ENCODE results near the gene GMPR2. TPM values are rescaled to one million over a fixed set of nuclear protein-coding genes. Genes with fewer than 3 reads are reported as not detected.

GMPR2 gene
- total and polyA plus RNA-seq, 2 of the 13 experiments (the other 11 are each of a cell fraction or from before 2014, with no cell fraction given) = 210 to 273 TPM

DNA sequence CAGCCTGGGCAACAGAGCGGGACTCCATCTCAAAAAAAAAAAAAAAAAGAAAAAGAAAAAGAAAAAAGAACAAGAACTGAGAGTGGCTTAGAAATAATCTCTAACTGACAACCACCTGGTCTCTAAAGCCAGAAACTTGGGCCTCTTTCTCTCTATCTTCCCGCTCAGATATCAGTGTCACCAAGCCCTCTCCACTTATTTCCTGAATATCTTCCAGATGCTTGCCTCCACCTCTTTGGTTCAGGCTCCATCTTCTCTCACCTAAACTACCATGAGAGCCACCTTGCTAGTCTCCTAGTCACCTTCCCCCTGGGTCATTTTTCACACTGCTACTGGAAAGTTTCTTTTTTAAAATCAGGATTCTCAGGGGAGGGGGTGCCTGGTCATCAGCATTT is 35.7 kb upstream of the GMPR2 start:
- ChIA-PET CTCF (ENCODE audit: low intra/inter-chr PET ratio, low total read pairs) (no interaction called here), POLR2A (interaction anchor here (0.9 to 4.3 kb wide), 12 partner anchors 10 to 102 kb away, joined by 4 to 230 read pairs (median 32); partner anchors contain the start of genes CHMP4A, DCAF11, DHRS1 and EMC9)
- ATAC-seq = no peak
- 92% methylated on average over 2 of the region's 2 CpGs for WGBS (ENCODE audit: low lambda C conversion rate)
- H3K9me3 ChIP-seq (ENCODE audit: low read length) = no peaks in the 10 kb centered on the region
- intact Hi-C loops (cut with micrococcal nuclease; ENCODE audit: unreplicated experiment) = no loop called here
- peak overlapping the region; percentile 84 for H3K27ac ChIP-seq (ENCODE audit: extremely low read length, insufficient read depth, low read length)
- peaks cover 61% of the 10 kb centered on the region for H3K4me1 ChIP-seq (ENCODE audit: insufficient read depth, low read length)
- H2AFZ ChIP-seq (ENCODE audit: low read length) = no peak overlapping the region
- no peaks in the 10 kb centered on the region for H4K20me1 ChIP-seq (ENCODE audit: insufficient read depth, low read length)
- peaks cover 42% of the 10 kb centered on the region for H3K79me2 ChIP-seq (ENCODE audit: insufficient read depth, low read length)
- H3K27me3 ChIP-seq (ENCODE audit: control insufficient read depth in 1 of 2, insufficient read depth in 2 of 2, low read length in 2 of 2) = no peaks in the 10 kb centered on the region; a peak in 1 of 5 replicates
- H3K4me2 ChIP-seq (ENCODE audit: low read depth, low read length) = peak overlapping the region; percentile 99
- TF ChIP-seq MIER3 (CRISPR knock-in tag; IDR thresholded peaks at IDR 0.05; ENCODE audit: borderline replicate concordance) (no peak), NCOR1 (IDR thresholded peaks at IDR 0.05; ENCODE audit: borderline replicate concordance, low read length) (no peak), IKZF4 (CRISPR knock-in tag; IDR thresholded peaks at IDR 0.05; ENCODE audit: borderline replicate concordance, low read depth, not compliant biosample characterization) (peak; percentile 31), SOX13 (IDR thresholded peaks at IDR 0.05) (0 out of 2 replicates have a peak, but pooled peaks have one; percentile 22), SOX13 (CRISPR knock-in tag; conservative IDR thresholded peaks at IDR 0.05 in 1 of 2, IDR thresholded peaks at IDR 0.05 in 1 of 2) (no peak), RBFOX2 (IDR thresholded peaks at IDR 0.05; ENCODE audit: low read depth, low read length) (0 out of 2 replicates have a peak, but pooled peaks have one; percentile 24), ZBTB7B (CRISPR knock-in tag; IDR thresholded peaks at IDR 0.05) (peak; percentile 6; the same call in 1 of the 2 replicates), GABPA (IDR thresholded peaks at IDR 0.05; ENCODE audit: low read depth, low read length) (no peak), GABPA (CRISPR knock-in tag; IDR thresholded peaks at IDR 0.05; ENCODE audit: low read depth) (no peak), MAFK (conservative IDR thresholded peaks at IDR 0.05 in 1 of 2, IDR thresholded peaks at IDR 0.05 in 1 of 2; ENCODE audit: low read length in 2 of 2) (no peak), ZFY (CRISPR knock-in tag; IDR thresholded peaks at IDR 0.05) (no peak), ZNF501 (CRISPR knock-in tag; IDR thresholded peaks at IDR 0.05) (0 out of 2 replicates have a peak, but pooled peaks have one; percentile 8), ZNF124 (CRISPR knock-in tag; IDR thresholded peaks at IDR 0.05) (no peak), TCF7 (IDR thresholded peaks at IDR 0.05; ENCODE audit: low read depth) (0 out of 2 replicates have a peak, but pooled peaks have one; percentile 31)
- TF ChIP-seq, protein P1, sequence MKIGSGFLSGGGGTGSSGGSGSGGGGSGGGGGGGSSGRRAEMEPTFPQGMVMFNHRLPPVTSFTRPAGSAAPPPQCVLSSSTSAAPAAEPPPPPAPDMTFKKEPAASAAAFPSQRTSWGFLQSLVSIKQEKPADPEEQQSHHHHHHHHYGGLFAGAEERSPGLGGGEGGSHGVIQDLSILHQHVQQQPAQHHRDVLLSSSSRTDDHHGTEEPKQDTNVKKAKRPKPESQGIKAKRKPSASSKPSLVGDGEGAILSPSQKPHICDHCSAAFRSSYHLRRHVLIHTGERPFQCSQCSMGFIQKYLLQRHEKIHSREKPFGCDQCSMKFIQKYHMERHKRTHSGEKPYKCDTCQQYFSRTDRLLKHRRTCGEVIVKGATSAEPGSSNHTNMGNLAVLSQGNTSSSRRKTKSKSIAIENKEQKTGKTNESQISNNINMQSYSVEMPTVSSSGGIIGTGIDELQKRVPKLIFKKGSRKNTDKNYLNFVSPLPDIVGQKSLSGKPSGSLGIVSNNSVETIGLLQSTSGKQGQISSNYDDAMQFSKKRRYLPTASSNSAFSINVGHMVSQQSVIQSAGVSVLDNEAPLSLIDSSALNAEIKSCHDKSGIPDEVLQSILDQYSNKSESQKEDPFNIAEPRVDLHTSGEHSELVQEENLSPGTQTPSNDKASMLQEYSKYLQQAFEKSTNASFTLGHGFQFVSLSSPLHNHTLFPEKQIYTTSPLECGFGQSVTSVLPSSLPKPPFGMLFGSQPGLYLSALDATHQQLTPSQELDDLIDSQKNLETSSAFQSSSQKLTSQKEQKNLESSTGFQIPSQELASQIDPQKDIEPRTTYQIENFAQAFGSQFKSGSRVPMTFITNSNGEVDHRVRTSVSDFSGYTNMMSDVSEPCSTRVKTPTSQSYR (CRISPR knock-in tag; IDR thresholded peaks at IDR 0.05; ENCODE audit: borderline replicate concordance) = no peak
- TF ChIP-seq, protein P2, sequence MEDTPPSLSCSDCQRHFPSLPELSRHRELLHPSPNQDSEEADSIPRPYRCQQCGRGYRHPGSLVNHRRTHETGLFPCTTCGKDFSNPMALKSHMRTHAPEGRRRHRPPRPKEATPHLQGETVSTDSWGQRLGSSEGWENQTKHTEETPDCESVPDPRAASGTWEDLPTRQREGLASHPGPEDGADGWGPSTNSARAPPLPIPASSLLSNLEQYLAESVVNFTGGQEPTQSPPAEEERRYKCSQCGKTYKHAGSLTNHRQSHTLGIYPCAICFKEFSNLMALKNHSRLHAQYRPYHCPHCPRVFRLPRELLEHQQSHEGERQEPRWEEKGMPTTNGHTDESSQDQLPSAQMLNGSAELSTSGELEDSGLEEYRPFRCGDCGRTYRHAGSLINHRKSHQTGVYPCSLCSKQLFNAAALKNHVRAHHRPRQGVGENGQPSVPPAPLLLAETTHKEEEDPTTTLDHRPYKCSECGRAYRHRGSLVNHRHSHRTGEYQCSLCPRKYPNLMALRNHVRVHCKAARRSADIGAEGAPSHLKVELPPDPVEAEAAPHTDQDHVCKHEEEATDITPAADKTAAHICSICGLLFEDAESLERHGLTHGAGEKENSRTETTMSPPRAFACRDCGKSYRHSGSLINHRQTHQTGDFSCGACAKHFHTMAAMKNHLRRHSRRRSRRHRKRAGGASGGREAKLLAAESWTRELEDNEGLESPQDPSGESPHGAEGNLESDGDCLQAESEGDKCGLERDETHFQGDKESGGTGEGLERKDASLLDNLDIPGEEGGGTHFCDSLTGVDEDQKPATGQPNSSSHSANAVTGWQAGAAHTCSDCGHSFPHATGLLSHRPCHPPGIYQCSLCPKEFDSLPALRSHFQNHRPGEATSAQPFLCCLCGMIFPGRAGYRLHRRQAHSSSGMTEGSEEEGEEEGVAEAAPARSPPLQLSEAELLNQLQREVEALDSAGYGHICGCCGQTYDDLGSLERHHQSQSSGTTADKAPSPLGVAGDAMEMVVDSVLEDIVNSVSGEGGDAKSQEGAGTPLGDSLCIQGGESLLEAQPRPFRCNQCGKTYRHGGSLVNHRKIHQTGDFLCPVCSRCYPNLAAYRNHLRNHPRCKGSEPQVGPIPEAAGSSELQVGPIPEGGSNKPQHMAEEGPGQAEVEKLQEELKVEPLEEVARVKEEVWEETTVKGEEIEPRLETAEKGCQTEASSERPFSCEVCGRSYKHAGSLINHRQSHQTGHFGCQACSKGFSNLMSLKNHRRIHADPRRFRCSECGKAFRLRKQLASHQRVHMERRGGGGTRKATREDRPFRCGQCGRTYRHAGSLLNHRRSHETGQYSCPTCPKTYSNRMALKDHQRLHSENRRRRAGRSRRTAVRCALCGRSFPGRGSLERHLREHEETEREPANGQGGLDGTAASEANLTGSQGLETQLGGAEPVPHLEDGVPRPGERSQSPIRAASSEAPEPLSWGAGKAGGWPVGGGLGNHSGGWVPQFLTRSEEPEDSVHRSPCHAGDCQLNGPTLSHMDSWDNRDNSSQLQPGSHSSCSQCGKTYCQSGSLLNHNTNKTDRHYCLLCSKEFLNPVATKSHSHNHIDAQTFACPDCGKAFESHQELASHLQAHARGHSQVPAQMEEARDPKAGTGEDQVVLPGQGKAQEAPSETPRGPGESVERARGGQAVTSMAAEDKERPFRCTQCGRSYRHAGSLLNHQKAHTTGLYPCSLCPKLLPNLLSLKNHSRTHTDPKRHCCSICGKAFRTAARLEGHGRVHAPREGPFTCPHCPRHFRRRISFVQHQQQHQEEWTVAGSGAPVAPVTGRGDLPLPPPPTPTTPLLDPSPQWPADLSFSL (CRISPR knock-in tag; IDR thresholded peaks at IDR 0.05) = no peak
- BruUV-seq (replicated peaks) = no TSS peak
- peak overlapping the region; percentile 97 for H3K9ac ChIP-seq (ENCODE audit: insufficient read depth, low read depth, low read length)
- no peak for DNase-seq (ENCODE audit: low spot score)
- peaks cover 14 to 17% of the 10 kb centered on the region in 2 experiments; a peak in 4 of 5 replicates for H3K36me3 ChIP-seq (replicated peaks in 1 of 2; ENCODE audit: control insufficient read depth in 1 of 2, insufficient read depth in 2 of 2, low read length in 2 of 2)
- H3K4me3 ChIP-seq (replicated peaks in 1 of 3; ENCODE audit: insufficient read depth in 1 of 3, low read depth in 2 of 3, low read length in 3 of 3) = peak overlapping the region in 2 of 3 experiments; percentile 23 to 91; a peak in 3 of 6 replicates
- in situ Hi-C loops (cut with HindIII; ENCODE audit: extremely low pct_ligation_motif_present, low pct_unique_long_range_greater_than_20kb) = no loop called here
- FAIRE-seq = no peak
